ENCODE data around the gene CDS1. TPM values are rescaled to one million over a fixed set of nuclear protein-coding genes. Genes with fewer than 3 reads are reported as not detected.

CDS1 gene
- total RNA-seq, 1 donor from 2014 or later: 8.6 TPM

- FAIRE-seq (no peak), DNase-seq (ENCODE audit: low spot score in 2 of 2) (no peak)
Measured at GRCh38 chr4:84699001-84699671, 116.2 kb downstream of the CDS1 start.

Small RNA genes within 50 kb of the gene (small RNA-seq; reads per million reads assigned to genes)
- gene RN7SL552P: not detected
- not detected for gene RPL3P13

Other genes starting within 250 kb of the CDS1 start
- 0.41 TPM for gene NKX6-1, start 83.8 kb upstream of the CDS1 start, total RNA-seq

All from frontal cortex (tissue), 4 donors.